ENCODE measurements around the gene SELENOV.
"Not testable (repeated sequence)": the region's sequence is repeated elsewhere in the genome, so short reads cannot be mapped to it uniquely, and the experiment has no call there.

The SELENOV gene, protein sequence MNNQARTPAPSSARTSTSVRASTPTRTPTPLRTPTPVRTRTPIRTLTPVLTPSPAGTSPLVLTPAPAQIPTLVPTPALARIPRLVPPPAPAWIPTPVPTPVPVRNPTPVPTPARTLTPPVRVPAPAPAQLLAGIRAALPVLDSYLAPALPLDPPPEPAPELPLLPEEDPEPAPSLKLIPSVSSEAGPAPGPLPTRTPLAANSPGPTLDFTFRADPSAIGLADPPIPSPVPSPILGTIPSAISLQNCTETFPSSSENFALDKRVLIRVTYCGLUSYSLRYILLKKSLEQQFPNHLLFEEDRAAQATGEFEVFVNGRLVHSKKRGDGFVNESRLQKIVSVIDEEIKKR

DNA sequence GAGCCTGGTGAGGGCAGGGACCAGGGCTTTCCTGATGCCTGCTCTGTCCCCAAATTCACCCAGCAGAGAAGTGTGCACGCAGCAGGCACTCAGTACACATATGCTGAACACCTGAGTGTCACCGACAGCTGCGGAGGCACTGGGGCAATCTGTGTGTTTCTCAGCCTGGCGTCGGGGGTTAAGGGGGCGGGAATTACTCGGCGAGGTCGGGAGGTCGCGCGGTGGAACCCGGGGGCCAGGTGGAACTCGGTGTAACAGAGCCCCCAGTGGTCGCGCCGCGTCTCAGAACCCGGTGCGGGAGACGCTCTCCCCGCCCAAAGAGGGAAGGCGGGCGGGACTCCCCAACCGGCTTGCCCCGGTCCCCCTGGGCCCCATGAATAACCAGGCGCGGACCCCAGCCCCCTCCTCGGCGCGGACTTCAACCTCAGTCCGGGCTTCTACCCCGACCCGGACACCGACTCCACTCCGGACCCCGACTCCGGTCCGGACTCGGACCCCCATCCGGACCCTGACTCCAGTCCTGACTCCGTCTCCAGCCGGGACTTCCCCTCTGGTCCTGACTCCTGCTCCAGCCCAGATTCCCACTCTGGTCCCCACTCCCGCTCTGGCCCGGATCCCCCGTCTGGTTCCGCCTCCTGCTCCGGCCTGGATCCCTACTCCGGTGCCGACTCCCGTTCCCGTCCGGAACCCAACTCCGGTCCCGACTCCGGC, at the start of gene SELENOV:
SELENOV (plus strand) TSS at position 300 of the 711 bp plus-strand sequence; CDS start at position 374, 74 bp downstream.
- TF ChIP-seq POLR2A (IDR thresholded peaks at IDR 0.05; ENCODE audit: low read length) (no peak), GATA1 (IDR thresholded peaks at IDR 0.05; ENCODE audit: low read depth, low read length) (no peak)
- DNase-seq = no peak

DNA sequence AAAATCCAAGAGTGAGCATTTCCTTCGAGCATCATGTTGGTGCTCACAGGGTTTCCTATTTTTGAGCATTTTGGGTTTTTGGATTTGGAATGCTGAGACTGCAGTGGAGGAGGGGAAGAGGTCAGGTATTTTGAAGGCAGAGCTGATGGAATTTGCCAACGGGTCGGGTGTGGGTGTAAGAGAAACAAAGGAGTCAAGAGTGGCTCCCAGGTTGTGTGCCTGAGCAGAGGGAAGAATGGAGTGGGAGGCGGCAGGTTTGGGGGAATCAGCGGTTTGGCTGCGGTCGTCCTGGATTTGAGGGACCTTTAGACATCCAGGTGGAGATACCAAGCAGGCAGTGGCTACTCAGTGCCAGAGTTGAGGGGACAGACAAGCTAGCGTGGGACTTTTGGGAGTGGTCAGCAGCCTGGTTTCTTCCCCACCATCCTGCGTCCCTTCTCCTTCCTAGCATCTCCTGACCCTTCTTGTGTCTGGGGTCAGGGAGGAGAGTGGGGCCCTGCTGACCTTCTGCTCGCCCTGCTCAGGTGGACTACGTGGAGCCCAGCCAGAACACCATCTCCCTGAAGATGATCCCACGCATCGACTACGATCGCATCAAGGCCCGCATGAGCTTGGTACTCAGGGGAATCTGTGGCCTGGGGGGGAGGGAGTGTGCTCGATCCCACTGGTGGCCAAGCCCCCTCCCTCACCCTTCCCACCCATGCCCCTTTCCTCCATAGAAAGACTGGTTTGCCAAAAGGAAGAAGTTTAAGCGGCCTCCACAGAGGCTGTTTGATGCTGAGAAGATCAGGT, 48.8 kb upstream of the SELENOV start:
- TF ChIP-seq POLR2A (IDR thresholded peaks at IDR 0.05; ENCODE audit: low read length) (no peak), GATA1 (IDR thresholded peaks at IDR 0.05; ENCODE audit: low read depth, low read length) (no peak)

DNA sequence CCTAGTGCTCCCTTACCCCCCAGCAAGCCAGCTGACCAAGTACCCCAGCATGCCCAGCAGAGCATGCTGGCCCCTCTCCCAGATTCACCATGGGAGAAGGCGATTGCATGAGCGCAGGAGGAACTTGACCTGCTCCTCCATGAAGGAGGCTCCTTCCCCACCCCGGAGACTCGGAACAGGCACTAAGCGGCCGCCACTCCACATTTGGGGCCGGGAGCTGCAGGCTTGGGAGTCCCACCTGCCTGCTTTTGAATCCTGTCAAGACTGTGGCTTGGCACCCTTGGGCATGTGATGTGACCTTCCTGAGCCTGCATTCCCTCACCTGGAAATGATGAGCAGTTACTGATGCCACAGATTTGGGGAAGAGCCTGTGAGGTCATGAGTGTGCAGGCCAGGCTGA, 47.0 kb upstream of the SELENOV start:
- TF ChIP-seq GATA1 (IDR thresholded peaks at IDR 0.05; ENCODE audit: low read depth, low read length) (no peak), POLR2A (IDR thresholded peaks at IDR 0.05; ENCODE audit: low read length) (no peak)
- no peak for DNase-seq

More for the DNA sequence above, 48.8 kb upstream of the SELENOV start:
- no peak for DNase-seq

DNA sequence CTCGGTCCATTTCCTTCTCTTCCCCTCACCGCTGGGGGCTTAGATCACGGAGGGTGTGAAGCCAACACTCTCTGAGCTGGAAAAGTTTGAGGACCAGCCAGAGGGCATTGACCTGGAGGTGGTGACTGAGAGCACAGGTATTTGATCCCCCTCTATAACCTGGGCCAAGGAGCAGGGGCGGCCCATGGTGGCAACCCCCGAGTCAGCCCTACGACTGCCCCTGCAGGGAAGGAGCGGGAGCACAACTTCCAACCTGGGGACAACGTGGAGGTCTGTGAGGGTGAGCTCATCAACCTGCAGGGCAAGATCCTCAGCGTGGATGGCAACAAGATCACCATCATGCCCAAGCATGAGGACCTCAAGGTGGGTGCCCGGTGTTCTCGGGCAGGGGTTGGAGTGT, 45.9 kb upstream of the SELENOV start:
- TF ChIP-seq POLR2A (IDR thresholded peaks at IDR 0.05; ENCODE audit: low read length) (no peak), GATA1 (IDR thresholded peaks at IDR 0.05; ENCODE audit: low read depth, low read length) (no peak)
- DNase-seq = no peak

DNA sequence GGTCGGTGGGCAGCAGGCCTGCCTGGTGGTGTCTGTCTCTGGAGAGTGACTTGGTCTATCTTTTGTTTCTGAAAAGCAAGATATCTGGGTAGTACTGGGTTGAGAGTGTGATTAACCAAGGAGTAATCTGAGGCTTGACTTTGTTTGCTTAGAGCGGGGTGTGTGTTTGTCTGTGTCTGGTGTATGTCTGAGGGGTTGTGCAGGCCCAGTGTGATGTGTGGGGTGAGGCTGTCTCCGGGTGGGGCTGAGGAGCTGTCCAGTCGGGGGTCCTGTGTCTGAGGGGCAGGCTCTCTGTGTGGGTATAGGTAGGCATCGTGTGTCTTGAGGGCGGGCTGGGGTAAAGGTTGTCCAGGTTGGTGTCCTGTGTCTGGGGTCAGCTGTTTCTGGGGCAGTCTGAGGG, 45.4 kb upstream of the SELENOV start:
- no peak for DNase-seq
- TF ChIP-seq GATA1 (IDR thresholded peaks at IDR 0.05; ENCODE audit: low read depth, low read length) = no peak
- TF ChIP-seq POLR2A (IDR thresholded peaks at IDR 0.05; ENCODE audit: low read length) = no peak

DNA sequence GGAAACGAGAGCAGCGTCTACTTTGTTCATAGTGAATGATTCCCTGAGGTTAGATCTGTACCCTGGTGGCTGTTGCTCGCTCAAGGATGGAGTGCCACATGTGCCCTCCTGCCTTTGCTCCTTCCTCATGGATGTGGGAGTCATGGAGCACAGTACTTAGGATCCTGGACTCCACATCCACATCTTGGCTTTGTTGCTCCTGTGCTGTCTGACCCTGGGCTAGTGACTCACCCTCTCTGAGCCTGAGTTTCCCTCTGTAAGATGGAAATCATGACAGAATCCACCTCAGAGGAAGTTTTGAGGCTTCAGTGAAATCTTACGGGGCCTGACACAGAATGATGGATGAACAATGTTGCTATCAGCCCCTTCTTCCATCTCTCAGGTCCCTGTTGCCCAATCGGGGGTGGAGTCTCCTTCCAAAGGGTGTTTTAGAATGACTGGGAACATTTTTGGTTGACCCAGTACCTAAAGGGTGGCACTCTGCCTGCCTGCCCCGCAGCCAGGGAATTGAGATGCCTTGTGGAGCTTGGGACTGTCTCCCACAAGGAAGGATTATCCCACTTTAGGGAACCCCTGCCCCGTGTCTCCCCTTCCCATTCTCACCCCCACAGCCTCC, 44.1 kb upstream of the SELENOV start:
- DNase-seq = no peak
- no peak for TF ChIP-seq GATA1 (IDR thresholded peaks at IDR 0.05; ENCODE audit: low read depth, low read length)
- TF ChIP-seq POLR2A (IDR thresholded peaks at IDR 0.05; ENCODE audit: low read length) = no peak

DNA sequence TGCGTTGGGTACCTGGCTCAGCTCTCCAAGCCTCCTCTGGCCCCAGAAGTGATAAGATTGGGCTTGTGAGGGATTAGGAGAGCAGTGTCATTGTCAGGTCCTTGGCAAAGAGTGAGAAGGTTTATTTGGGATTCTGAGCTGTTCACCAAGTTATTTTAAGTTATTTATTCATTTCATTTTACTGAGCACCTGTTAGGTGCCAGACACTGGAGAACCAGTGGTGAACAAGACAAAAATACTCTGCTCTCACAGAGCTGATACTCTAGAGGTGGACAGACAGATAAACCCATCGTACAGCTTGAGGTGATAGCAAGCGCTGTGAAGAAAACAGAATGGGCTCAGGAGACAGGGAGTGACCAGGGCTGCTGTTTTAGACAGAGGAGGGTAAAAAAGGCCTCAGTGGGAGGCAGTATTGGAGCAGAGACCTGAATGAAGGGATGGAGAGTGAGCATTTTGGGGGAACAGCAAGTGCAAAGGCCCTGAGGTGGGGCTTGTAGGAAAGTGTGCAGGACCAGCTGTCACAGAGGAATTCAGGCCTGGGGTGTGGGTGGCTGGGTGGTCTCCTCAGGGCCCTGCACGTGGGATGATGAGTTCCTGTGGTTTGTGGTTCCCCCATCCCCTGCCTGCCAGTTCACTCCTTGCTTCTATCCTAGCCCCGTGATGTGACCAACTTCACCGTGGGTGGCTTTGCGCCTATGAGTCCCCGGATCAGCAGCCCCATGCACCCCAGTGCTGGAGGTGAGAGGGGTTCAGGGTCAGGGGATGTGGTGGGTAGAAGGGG, 43.0 kb upstream of the SELENOV start:
- DNase-seq = no peak
- TF ChIP-seq POLR2A (IDR thresholded peaks at IDR 0.05; ENCODE audit: low read length) = no peak
- no peak for TF ChIP-seq GATA1 (IDR thresholded peaks at IDR 0.05; ENCODE audit: low read depth, low read length)

DNA sequence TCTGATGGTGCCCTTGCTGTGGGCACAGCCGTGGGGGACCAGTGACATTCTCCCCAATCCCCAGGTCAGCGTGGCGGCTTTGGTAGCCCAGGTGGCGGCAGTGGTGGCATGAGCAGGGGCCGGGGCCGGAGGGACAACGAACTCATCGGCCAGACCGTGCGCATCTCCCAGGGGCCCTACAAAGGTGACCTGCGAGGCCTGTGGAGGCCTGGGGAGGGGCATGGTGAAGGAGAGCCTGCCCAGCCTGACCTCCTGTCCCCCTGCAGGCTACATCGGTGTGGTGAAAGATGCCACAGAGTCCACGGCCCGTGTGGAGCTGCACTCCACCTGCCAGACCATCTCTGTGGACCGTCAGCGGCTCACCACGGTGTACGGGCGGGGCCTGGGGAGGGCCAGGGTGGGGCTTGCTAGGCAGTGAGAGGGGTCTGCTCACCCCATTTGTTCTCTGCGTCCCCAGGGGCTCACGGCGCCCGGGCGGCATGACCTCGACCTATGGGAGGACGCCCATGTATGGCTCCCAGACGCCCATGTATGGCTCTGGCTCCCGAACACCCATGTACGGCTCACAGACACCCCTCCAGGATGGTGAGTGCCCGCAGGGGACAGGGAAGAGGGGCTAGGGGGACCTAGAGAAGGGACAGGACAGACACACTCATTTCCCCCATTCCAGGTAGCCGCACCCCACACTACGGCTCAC, 42.0 kb upstream of the SELENOV start:
- no peak for DNase-seq
- TF ChIP-seq POLR2A (IDR thresholded peaks at IDR 0.05; ENCODE audit: low read length) (no peak), GATA1 (IDR thresholded peaks at IDR 0.05; ENCODE audit: low read depth, low read length) (no peak)

DNA sequence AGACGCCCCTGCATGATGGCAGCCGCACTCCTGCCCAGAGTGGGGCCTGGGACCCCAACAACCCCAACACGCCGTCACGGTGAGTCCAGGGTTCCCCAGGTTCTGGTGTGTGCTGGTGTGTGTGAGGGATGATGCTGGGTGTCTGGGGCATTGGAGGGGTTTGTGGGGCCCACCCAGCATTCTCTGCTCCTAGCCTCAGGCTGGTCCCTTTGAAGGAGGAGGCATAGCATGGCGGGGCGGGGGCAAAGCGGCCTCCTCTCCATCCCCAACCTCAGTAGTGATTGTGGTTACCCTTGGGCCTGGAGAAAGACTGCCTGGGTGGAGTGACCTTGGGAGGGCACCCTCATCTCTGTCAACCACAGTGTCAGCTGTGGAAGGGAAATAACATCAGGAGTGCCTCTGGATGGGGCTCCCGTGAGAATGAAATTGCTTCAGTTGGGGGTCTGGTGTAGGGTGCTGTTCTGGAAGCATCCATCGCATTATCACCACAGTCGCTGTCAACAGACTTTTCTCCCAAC, 41.4 kb upstream of the SELENOV start:
- no peak for DNase-seq
- TF ChIP-seq GATA1 (IDR thresholded peaks at IDR 0.05; ENCODE audit: low read depth, low read length) (no peak), POLR2A (IDR thresholded peaks at IDR 0.05; ENCODE audit: low read length) (no peak)

DNA sequence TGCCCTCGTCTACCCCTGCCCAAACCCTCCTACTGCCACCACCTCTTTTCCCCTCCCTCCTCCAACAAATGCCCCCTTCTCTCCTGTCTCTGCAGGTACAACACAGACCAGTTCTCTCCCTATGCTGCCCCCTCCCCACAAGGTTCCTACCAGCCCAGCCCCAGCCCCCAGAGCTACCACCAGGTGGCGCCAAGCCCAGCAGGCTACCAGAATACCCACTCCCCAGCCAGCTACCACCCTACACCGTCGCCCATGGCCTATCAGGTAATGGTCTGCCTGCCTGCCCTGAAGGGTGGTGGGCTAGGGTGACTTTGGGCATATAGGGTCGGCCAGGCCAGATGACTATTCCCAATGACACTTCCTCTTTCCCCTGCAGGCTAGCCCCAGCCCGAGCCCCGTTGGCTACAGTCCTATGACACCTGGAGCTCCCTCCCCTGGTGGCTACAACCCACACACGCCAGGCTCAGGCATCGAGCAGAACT, 40.8 kb upstream of the SELENOV start:
- peak; percentile 51 to 74 for DNase-seq
- no peak for TF ChIP-seq POLR2A (IDR thresholded peaks at IDR 0.05; ENCODE audit: low read length)
- TF ChIP-seq GATA1 (IDR thresholded peaks at IDR 0.05; ENCODE audit: low read depth, low read length) = no peak

DNA sequence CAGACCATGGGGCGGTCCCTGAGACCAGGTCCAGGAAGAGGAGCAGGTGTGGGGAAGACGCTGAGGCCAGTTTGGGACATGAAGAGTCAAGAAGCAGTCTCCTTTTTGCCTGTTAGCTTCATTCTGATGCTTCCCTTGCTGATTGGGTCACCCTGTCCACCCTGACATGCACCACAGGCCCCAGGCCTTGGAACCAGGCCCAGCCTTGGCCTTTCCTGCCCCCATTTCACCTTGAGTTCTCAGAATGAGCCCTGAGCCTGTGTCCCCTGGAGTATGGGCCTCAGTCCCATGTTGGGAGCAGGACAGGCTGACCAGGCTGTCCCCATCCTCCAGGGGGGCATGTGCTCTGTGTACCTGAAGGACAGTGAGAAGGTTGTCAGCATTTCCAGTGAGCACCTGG, 39.2 kb upstream of the SELENOV start:
- no peak for TF ChIP-seq GATA1 (IDR thresholded peaks at IDR 0.05; ENCODE audit: low read depth, low read length)
- TF ChIP-seq POLR2A (IDR thresholded peaks at IDR 0.05; ENCODE audit: low read length) = no peak
- DNase-seq = no peak

DNA sequence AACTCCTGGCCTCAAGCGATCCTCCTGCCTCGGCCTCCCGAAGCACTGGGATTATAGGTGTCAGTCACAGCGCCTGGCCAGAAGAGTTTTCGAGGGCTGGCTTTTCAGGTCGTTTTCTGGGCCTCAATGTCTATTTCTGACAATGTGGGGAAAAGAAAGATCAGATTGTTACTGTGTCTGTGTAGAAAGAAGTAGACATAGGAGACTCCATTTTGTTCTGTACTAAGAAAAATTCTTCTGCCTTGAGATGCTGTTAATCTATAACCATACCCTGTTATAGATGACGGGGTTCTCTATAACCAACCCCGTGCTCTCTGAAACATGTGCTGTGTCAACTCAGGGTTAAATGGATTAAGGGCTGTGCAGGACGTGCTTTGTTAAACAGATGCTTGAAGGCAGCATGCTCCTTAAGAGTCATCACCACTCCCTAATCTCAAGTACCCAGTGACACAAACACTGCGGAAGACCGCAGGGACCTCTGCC, 35.6 kb upstream of the SELENOV start:
- DNase-seq = not testable (repeated sequence)
